ENCODE results near the gene SLC9A7. TPM values are rescaled to one million over a fixed set of nuclear protein-coding genes. Genes with fewer than 3 reads are reported as not detected.

Gene SLC9A7
- total RNA-seq, 1 experiment from 2014 or later: 0.63 TPM

DNA sequence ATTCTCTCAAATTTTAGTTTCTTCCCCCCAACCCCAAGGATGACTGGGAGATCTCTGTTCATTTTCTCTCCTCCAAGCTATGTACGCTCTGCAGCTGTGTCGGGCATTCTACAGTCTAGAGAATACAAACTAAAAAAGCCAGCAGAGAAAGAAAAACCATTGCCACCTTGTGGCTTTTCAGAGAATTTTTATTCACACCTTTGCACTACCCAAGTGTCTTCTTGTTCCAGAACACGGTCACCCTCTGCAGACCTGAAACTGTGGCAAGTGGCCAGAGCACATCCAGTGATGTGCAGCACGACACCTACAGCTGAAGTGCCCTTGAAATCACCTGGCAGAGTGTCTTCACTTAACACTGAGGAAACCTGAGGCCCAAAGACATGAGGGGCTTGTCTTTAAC is 116.8 kb downstream of the SLC9A7 start:
- H3K27ac ChIP-seq: no peak overlapping the region
- H3K4me3 ChIP-seq: no peak overlapping the region
- H3K27me3 ChIP-seq (replicated peaks): no peaks in the 10 kb centered on the region
- H3K36me3 ChIP-seq: no peaks in the 10 kb centered on the region
- peak in 1 of 2 experiments; percentile 14 for DNase-seq (ENCODE audit: low read depth in 1 of 2, low spot score in 2 of 2)
- H3K9me3 ChIP-seq (replicated peaks): no peaks in the 10 kb centered on the region
- peaks cover 7% of the 10 kb centered on the region; the same call in 1 of the 2 replicates for H3K4me1 ChIP-seq (replicated peaks)

DNA sequence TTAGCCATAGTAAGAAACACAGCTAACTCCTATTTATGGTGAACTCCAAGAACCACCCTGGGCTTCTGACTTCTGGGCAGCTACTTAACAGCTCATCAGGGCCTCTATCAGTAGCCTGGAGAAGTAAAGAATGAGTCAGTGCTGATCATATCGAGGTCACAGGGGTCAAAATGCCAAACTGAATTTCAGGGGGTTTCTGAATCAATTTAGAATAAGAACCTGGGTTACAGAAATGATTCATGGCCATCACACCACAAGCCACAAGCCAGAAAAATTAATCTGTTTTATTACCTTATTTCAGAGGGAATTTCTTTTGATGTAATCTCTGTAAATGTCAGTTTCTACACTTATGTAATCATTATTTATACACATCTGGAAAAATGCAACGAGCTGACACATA is 121.0 kb downstream of the SLC9A7 start:
- DNase-seq (ENCODE audit: low read depth in 1 of 2, low spot score in 2 of 2): no peak
- no peaks in the 10 kb centered on the region for H3K9me3 ChIP-seq (replicated peaks)
- no peak overlapping the region for H3K4me3 ChIP-seq
- H3K4me1 ChIP-seq (replicated peaks): peaks cover 8% of the 10 kb centered on the region; the same call in 1 of the 2 replicates
- no peaks in the 10 kb centered on the region for H3K36me3 ChIP-seq
- no peak overlapping the region for H3K27ac ChIP-seq
- no peaks in the 10 kb centered on the region for H3K27me3 ChIP-seq (replicated peaks)

DNA sequence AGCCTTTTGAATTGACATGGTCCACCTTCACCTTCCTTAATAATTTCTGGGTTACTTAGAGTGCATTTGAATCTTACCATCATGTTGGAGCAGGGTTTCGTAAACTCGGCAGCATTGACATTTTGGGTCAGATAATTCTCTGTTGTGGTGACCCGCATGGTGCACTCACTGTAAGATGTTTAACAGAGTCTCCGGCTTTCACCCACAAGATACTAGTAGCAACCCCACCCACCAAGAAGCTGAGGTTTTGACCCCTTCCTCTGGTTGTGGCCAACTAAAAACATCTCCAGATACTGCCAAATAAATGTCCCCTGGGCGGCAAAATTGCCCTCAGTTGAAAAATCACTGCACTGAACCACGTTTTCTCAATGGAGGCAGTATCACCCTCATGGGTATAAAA is 122.7 kb downstream of the SLC9A7 start:
- Histone ChIP-seq H3K4me1 (replicated peaks) (peaks cover 8% of the 10 kb centered on the region; the same call in 1 of the 2 replicates), H3K36me3 (no peaks in the 10 kb centered on the region), H3K9me3 (replicated peaks) (no peaks in the 10 kb centered on the region), H3K27ac (no peak overlapping the region), H3K27me3 (replicated peaks) (no peaks in the 10 kb centered on the region), H3K4me3 (no peak overlapping the region)
- DNase-seq (ENCODE audit: low read depth in 1 of 2, low spot score in 2 of 2): no peak

- Histone ChIP-seq H3K27me3 (replicated peaks) (no peaks in the 10 kb centered on the region), H3K27ac (no peak overlapping the region), H3K4me1 (replicated peaks) (peaks cover 9% of the 10 kb centered on the region; the same call in 1 of the 2 replicates), H3K36me3 (no peaks in the 10 kb centered on the region), H3K4me3 (no peak overlapping the region), H3K9me3 (replicated peaks) (no peaks in the 10 kb centered on the region)
- DNase-seq (ENCODE audit: low read depth in 1 of 2, low spot score in 2 of 2): no peak
These were observed 123.7 kb downstream of the SLC9A7 start for GRCh38 chrX:46635186-46635585.

- Histone ChIP-seq H3K27ac (no peak overlapping the region), H3K9me3 (replicated peaks) (no peaks in the 10 kb centered on the region), H3K4me3 (no peak overlapping the region), H3K27me3 (replicated peaks) (no peaks in the 10 kb centered on the region), H3K4me1 (replicated peaks) (peaks cover 15% of the 10 kb centered on the region), H3K36me3 (no peaks in the 10 kb centered on the region)
- DNase-seq (ENCODE audit: low read depth in 1 of 2, low spot score in 2 of 2): no peak
These were observed 124.3 kb downstream of the SLC9A7 start for GRCh38 chrX:46634577-46634976.

DNA sequence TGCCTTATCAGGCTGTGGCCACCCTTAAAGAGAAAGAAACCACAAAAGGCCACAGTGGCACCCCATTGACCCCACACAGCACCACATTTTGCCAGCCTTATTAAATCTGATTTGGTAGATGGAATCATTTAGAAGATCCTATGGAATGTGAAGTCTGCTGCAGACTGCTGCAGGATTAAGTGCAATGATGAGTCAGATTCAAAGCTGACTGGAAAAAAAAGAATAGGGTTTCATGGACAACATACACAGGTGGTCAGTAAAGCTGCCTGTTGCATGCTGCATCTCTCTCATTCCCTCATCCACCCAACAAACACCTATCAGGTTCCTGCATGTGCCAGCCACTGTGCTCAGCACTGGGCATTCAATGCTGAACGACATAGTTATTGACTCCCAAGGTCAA is 128.8 kb downstream of the SLC9A7 start:
- Histone ChIP-seq H3K4me3 (no peak overlapping the region), H3K9me3 (replicated peaks) (no peaks in the 10 kb centered on the region), H3K36me3 (no peaks in the 10 kb centered on the region), H3K4me1 (replicated peaks) (peaks cover 23% of the 10 kb centered on the region), H3K27me3 (replicated peaks) (no peaks in the 10 kb centered on the region), H3K27ac (no peak overlapping the region)
- DNase-seq (ENCODE audit: low read depth in 1 of 2, low spot score in 2 of 2): no peak

- Histone ChIP-seq H3K36me3 (no peaks in the 10 kb centered on the region), H3K4me1 (replicated peaks) (peaks cover 23% of the 10 kb centered on the region), H3K27me3 (replicated peaks) (no peaks in the 10 kb centered on the region), H3K9me3 (replicated peaks) (no peaks in the 10 kb centered on the region), H3K27ac (peak overlapping the region; percentile 51; the same call in 1 of the 2 replicates), H3K4me3 (no peak overlapping the region)
- DNase-seq (ENCODE audit: low read depth in 1 of 2, low spot score in 2 of 2): peak in 1 of 2 experiments; percentile 39
These were observed 130.2 kb downstream of the SLC9A7 start for GRCh38 chrX:46628460-46629371.

GRCh38 chrX:46627711-46628419 is 131.1 kb downstream of the SLC9A7 start:
- no peaks in the 10 kb centered on the region for H3K9me3 ChIP-seq (replicated peaks)
- no peaks in the 10 kb centered on the region for H3K27me3 ChIP-seq (replicated peaks)
- H3K4me1 ChIP-seq (replicated peaks): peaks cover 23% of the 10 kb centered on the region
- no peak for DNase-seq (ENCODE audit: low read depth in 1 of 2, low spot score in 2 of 2)
- no peaks in the 10 kb centered on the region for H3K36me3 ChIP-seq
- no peak overlapping the region for H3K4me3 ChIP-seq
- H3K27ac ChIP-seq: peak overlapping the region; percentile 51; the same call in 1 of the 2 replicates

- peaks cover 23% of the 10 kb centered on the region for H3K4me1 ChIP-seq (replicated peaks)
- no peaks in the 10 kb centered on the region for H3K27me3 ChIP-seq (replicated peaks)
- no peaks in the 10 kb centered on the region for H3K36me3 ChIP-seq
- H3K9me3 ChIP-seq (replicated peaks): no peaks in the 10 kb centered on the region
- no peak overlapping the region for H3K27ac ChIP-seq
- DNase-seq (ENCODE audit: low read depth in 1 of 2, low spot score in 2 of 2): no peak
- no peak overlapping the region for H3K4me3 ChIP-seq
These were observed 131.9 kb downstream of the SLC9A7 start for GRCh38 chrX:46627062-46627461.

GRCh38 chrX:46626566-46626965 is 132.4 kb downstream of the SLC9A7 start:
- Histone ChIP-seq H3K4me3 (no peak overlapping the region), H3K27ac (no peak overlapping the region), H3K9me3 (replicated peaks) (no peaks in the 10 kb centered on the region), H3K4me1 (replicated peaks) (peaks cover 23% of the 10 kb centered on the region), H3K27me3 (replicated peaks) (no peaks in the 10 kb centered on the region), H3K36me3 (no peaks in the 10 kb centered on the region)
- no peak for DNase-seq (ENCODE audit: low read depth in 1 of 2, low spot score in 2 of 2)

- Histone ChIP-seq H3K27me3 (replicated peaks) (no peaks in the 10 kb centered on the region), H3K36me3 (no peaks in the 10 kb centered on the region), H3K4me3 (no peak overlapping the region), H3K27ac (no peak overlapping the region), H3K9me3 (replicated peaks) (no peaks in the 10 kb centered on the region), H3K4me1 (replicated peaks) (peaks cover 15% of the 10 kb centered on the region)
- DNase-seq (ENCODE audit: low read depth in 1 of 2, low spot score in 2 of 2): no peak
These were observed 134.7 kb downstream of the SLC9A7 start for GRCh38 chrX:46624090-46624786.

DNA sequence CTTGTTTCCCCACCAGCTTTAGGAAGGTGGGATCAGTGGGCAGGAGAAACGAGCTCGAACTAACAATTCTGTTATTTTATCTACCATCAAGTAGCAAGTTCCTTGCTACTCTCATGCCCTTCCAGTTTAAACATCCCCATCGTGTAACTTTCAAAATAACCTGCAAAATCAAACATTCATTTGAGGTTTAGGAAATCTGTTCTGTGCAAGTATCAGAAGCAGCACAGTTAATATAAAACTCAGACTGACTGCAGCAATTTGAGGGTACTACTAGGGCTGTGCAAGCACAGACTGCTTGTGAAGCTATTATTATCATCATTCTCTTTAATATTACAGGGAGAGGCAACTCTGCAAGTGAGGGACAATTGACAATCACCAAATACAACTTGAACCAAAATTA is 137.3 kb downstream of the SLC9A7 start:
- no peak for DNase-seq (ENCODE audit: low read depth in 1 of 2, low spot score in 2 of 2)
- no peak overlapping the region for H3K4me3 ChIP-seq
- H3K27ac ChIP-seq: no peak overlapping the region
- H3K27me3 ChIP-seq (replicated peaks): no peaks in the 10 kb centered on the region
- no peaks in the 10 kb centered on the region for H3K9me3 ChIP-seq (replicated peaks)
- H3K4me1 ChIP-seq (replicated peaks): no peaks in the 10 kb centered on the region; the same call in 1 of the 2 replicates
- H3K36me3 ChIP-seq: no peaks in the 10 kb centered on the region

GRCh38 chrX:46620505-46620904 is 138.4 kb downstream of the SLC9A7 start:
- Histone ChIP-seq H3K9me3 (replicated peaks) (no peaks in the 10 kb centered on the region), H3K36me3 (no peaks in the 10 kb centered on the region), H3K27me3 (replicated peaks) (no peaks in the 10 kb centered on the region), H3K4me3 (no peak overlapping the region), H3K27ac (no peak overlapping the region), H3K4me1 (replicated peaks) (no peaks in the 10 kb centered on the region; the same call in 1 of the 2 replicates)
- no peak for DNase-seq (ENCODE audit: low read depth in 1 of 2, low spot score in 2 of 2)

Data from SJSA1 (cell line).